Smooth muscle cell of trachea (primary cell): ENCODE data around the gene PCDHA11. TPM values are rescaled to one million over a fixed set of nuclear protein-coding genes. Genes with fewer than 3 reads are reported as not detected.

Experiments used
- total RNA-seq: library from RNA; depleted of rRNA; stranded (reverse); fragments of >200 nt; gene quantifications from 2 replicates; pipeline ENCODE4 v1.2.1, GENCODE V29; 2014

PCDHA11 gene
- total RNA-seq = 0.29 and 0.50 TPM in 2 replicates

GRCh38 chr5:140868721-140869554 is at the start of gene PCDHA11:
TSS of gene PCDHA11 (plus strand) at chr5:140868957. CDS start at chr5:140869104, 147 bp downstream.

GRCh38 chr5:140821375-140822280 is 47.1 kb upstream of the PCDHA11 start, which contains the start of gene PCDHA5:
TSS of gene PCDHA5 (plus strand) at chr5:140821613.

GRCh38 chr5:140827704-140828361 is 40.9 kb upstream of the PCDHA11 start, which contains the start of gene PCDHA6:
TSS of gene PCDHA6 (plus strand) at chr5:140827960. CDS start at chr5:140828092, 132 bp downstream.

GRCh38 chr5:140833993-140834392 is 34.8 kb upstream of the PCDHA11 start, which contains the start of gene PCDHA7:
TSS of gene PCDHA7 (plus strand) at chr5:140834269. CDS start at chr5:140834384, 115 bp downstream.

GRCh38 chr5:140840978-140841962 is 27.5 kb upstream of the PCDHA11 start, which contains the start of gene PCDHA8:
TSS of gene PCDHA8 (plus strand) at chr5:140841187. CDS start at chr5:140841322, 135 bp downstream.

GRCh38 chr5:140848139-140849102 is 20.3 kb upstream of the PCDHA11 start, which contains the start of gene PCDHA9:
TSS of gene PCDHA9 (plus strand) at chr5:140848382. CDS start at chr5:140848496, 114 bp downstream.

GRCh38 chr5:140855772-140856674 is 12.7 kb upstream of the PCDHA11 start, which contains the start of gene PCDHA10:
TSS of gene PCDHA10 (plus strand) at chr5:140855897. CDS start at chr5:140856049, 152 bp downstream.

GRCh38 chr5:140875085-140876065 is 6.6 kb downstream of the PCDHA11 start, which contains the start of gene PCDHA12:
TSS of gene PCDHA12 (plus strand) at chr5:140875308. CDS start at chr5:140875473, 165 bp downstream.

GRCh38 chr5:140881889-140882590 is 13.3 kb downstream of the PCDHA11 start, which contains the start of gene PCDHA13:
TSS of gene PCDHA13 (plus strand) at chr5:140882124. CDS start at chr5:140882269, 145 bp downstream.

Other genes starting within 250 kb of the PCDHA11 start
- gene CD14, start 235.8 kb upstream of the PCDHA11 start, total RNA-seq = 0.44 and 0.50 TPM in 2 replicates
- 9.3 and 12.5 TPM in 2 replicates for gene TMCO6, start 229.5 kb upstream of the PCDHA11 start, total RNA-seq
- gene NDUFA2, start 221.3 kb upstream of the PCDHA11 start, total RNA-seq = 45.8 and 46.8 TPM in 2 replicates
- gene IK, start 221.1 kb upstream of the PCDHA11 start, total RNA-seq = 93.3 and 136 TPM in 2 replicates
- 34.9 and 36.7 TPM in 2 replicates for gene WDR55, start 204.1 kb upstream of the PCDHA11 start, total RNA-seq
- 0.17 and 0.29 TPM in 2 replicates for gene DND1, start 195.4 kb upstream of the PCDHA11 start, total RNA-seq
- 70.6 and 73.6 TPM in 2 replicates for gene HARS1, start 177.6 kb upstream of the PCDHA11 start, total RNA-seq
- 32.7 and 40.9 TPM in 2 replicates for gene HARS2, start 177.5 kb upstream of the PCDHA11 start, total RNA-seq
- gene ZMAT2, start 168.5 kb upstream of the PCDHA11 start, total RNA-seq = 51.1 and 72.0 TPM in 2 replicates
- gene PCDHA1, start 82.8 kb upstream of the PCDHA11 start, total RNA-seq = under 0.01 TPM in 1 of 2 replicates, not detected in the other
- gene PCDHA2, start 74.1 kb upstream of the PCDHA11 start, total RNA-seq = 0.17 TPM in 1 of 2 replicates, not detected in the other
- 0.15 and 0.17 TPM in 2 replicates for gene PCDHA3, start 67.9 kb upstream of the PCDHA11 start, total RNA-seq
- 0.29 and 0.33 TPM in 2 replicates for gene PCDHA4, start 61.9 kb upstream of the PCDHA11 start, total RNA-seq
- gene PCDHA5, start 47.3 kb upstream of the PCDHA11 start, total RNA-seq = under 0.01 TPM in 1 of 2 replicates, not detected in the other
- gene PCDHA6, start 41.0 kb upstream of the PCDHA11 start, total RNA-seq = 0.44 and 0.50 TPM in 2 replicates
- 0.29 and 0.66 TPM in 2 replicates for gene PCDHA7, start 34.7 kb upstream of the PCDHA11 start, total RNA-seq
- gene PCDHA8, start 27.8 kb upstream of the PCDHA11 start, total RNA-seq = under 0.01 and 0.15 TPM in 2 replicates
- gene PCDHA9, start 20.6 kb upstream of the PCDHA11 start, total RNA-seq = under 0.01 TPM in 2 replicates
- gene PCDHA10, start 13.1 kb upstream of the PCDHA11 start, total RNA-seq = under 0.01 and 0.17 TPM in 2 replicates
- under 0.01 TPM in 1 of 2 replicates, not detected in the other for gene PCDHA12, start 6.4 kb downstream of the PCDHA11 start, total RNA-seq
- gene PCDHA13, start 13.2 kb downstream of the PCDHA11 start, total RNA-seq = under 0.01 TPM in 2 replicates
- gene PCDHAC1, start 57.3 kb downstream of the PCDHA11 start, total RNA-seq = under 0.01 TPM in 2 replicates
- gene PCDHAC2, start 97.5 kb downstream of the PCDHA11 start, total RNA-seq = under 0.01 TPM in 1 of 2 replicates, not detected in the other
- not detected in 2 replicates for gene PCDHB1, start 182.4 kb downstream of the PCDHA11 start, total RNA-seq
- gene PCDHB2, start 225.7 kb downstream of the PCDHA11 start, total RNA-seq = 0.58 and 3.0 TPM in 2 replicates
- gene PCDHB3, start 231.5 kb downstream of the PCDHA11 start, total RNA-seq = 0.29 and 0.50 TPM in 2 replicates